HG03175 (cell line): Measurements from ENCODE around the gene RPS15A.

Source experiments
- ATAC-seq: cut with Tn5 transposase; IDR thresholded peaks from one replicate; pipeline ENCODE4 v1.9.1; 2021; ENCODE audit warnings: mild to moderate bottlenecking, moderate library complexity; ENCODE audit not compliant: unreplicated experiment

The RPS15A gene

GRCh38 chr16:18789850-18790706 lies at the start of gene RPS15A:
TSS of gene RPS15A (minus strand) at chr16:18790334. CDS start at chr16:18789113, 1,221 bp downstream.
- ATAC-seq: peak; percentile 89

DNA sequence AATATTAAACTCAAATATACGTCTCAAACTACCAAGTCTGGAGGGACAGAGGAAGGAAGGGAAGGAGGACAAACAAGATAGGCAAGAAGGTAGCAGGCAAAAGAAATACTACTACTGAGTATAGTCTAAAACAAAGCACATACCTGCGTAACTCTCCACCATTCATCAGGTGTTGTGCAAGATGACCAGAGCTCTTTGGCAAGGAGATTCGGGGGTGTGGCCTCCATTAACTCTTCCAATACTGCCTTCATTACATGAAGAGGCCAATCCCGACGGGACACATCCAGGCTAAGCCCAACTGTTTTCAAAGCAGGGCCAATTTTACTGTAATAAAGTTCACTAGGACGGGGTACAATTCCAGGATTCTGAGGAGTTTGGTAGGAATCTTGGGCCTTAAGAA lies 49.4 kb upstream of the RPS15A start:
- no peak for ATAC-seq

GRCh38 chr16:18836702-18837101 lies 46.6 kb upstream of the RPS15A start:
- no peak for ATAC-seq

DNA sequence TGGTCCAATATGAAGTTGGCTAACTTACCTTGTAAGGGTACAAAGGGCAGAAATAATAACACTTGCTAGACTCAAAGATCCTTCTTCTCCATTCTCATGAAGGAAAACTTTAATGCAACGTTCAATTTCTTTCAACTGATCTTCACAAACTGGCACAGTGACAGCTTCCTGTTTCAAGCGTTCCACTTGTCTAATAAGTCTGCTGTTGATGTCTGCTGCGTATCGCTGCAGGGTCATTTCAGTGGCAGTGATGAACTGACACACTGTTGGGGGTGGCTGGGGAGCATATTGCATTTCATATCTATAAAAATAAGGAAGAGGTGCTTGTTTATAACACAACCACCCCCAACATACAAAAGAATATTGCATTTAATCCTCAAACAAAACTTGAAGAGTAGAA lies 44.7 kb upstream of the RPS15A start:
- ATAC-seq: no peak

- no peak for ATAC-seq
These were observed 43.8 kb upstream of the RPS15A start for GRCh38 chr16:18833707-18834505.

GRCh38 chr16:18832613-18833012 lies 42.5 kb upstream of the RPS15A start:
- no peak for ATAC-seq

GRCh38 chr16:18832006-18832405 lies 41.9 kb upstream of the RPS15A start:
- ATAC-seq: no peak

DNA sequence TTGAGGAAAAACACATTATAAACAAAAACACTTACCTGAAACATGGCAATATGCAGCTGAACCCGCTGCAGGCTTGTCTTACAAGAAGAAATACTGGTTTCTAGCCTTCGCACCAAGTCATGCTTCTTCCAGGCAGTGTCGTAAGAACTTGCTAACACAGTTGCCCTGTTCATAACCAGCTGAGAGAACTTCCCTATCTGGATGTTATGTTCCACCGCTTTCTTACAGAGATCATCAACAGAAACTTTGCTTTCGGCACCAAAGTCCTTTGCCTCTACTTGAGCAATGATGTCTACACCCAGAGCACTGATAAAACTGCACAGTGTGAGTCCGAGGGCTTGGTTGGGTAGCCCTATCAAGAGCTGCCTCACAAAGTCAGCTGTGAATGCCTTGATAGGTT lies 39.1 kb upstream of the RPS15A start:
- ATAC-seq: no peak

GRCh38 chr16:18827890-18828289 lies 37.8 kb upstream of the RPS15A start:
- ATAC-seq: no peak

- no peak for ATAC-seq
These were observed 26.2 kb upstream of the RPS15A start for GRCh38 chr16:18816286-18816685.

GRCh38 chr16:18811925-18812324 lies 21.8 kb upstream of the RPS15A start:
- no peak for ATAC-seq

DNA sequence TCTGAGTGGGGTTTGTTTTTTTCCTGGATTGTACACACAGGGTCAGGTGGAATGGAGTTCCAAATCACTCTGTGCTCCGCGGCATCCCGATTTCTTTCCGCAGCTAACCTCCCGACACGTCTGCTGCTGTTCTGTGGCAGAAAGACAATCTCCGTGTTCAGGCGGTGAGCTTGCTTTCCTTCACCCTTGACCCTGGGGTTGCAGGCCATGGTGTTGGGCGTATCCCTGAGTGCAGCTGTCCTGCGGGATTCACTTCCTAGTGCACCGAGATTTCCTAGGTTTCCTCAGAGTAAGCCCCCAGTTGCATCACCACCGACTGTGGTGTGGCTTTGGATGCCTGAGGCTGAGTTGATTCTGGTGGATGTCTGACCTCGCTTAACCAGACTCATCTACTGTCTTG lies 19.0 kb upstream of the RPS15A start:
- no peak for ATAC-seq

- ATAC-seq: no peak
These were observed 15.2 kb upstream of the RPS15A start for GRCh38 chr16:18805257-18805773.

GRCh38 chr16:18804540-18804939 lies 14.4 kb upstream of the RPS15A start:
- no peak for ATAC-seq

GRCh38 chr16:18803569-18804462 lies 13.7 kb upstream of the RPS15A start:
- no peak for ATAC-seq

- ATAC-seq: no peak
These were observed 12.7 kb upstream of the RPS15A start for GRCh38 chr16:18802767-18803343.

DNA sequence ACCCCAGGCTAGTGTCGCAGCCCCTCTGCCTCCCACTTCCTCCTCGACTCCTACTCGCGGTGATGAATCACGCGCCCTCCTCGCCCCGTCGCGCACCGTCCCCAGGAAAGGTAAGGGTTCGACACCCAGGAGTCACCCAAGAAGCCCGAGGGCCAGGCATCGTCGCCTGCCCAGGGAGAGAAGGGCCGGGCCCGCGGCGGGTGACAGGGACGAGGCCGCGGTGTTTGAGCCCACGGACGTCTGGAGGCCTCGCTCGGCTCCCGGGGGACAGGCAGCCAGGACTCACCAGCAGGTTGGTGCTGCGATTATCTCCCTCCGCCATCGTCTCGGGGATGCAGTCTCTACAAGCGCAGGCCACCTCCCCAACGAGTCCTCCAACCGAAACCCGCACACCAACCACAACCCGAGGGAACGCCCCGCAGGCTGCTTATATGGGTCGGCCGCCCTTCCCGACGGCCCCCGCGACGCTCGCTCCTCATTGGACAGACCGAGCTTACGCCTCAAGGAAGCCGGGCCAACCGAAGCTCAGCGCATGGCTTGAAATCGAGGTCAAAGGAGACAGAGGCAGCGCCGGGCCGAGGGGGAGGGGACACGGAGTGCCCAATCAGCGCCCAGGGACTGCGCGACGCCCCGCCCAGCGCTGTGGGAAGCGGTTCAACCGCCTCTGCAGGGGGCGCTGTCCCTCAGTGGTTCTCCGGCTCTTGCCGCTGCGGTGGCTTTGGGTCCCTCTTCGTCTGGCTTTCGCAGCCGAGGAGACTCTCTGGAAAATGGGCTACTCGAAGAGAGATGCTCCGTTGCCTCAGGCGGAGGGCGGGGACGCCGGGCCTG lies 11.2 kb upstream of the RPS15A start, which contains the start of gene ARL6IP1:
TSS of gene ARL6IP1 (minus strand) at position 405 of the 828 bp plus-strand sequence. CDS start at position 322, 83 bp downstream.
- ATAC-seq: peak; percentile 94

GRCh38 chr16:18800775-18801144 lies 10.6 kb upstream of the RPS15A start:
- ATAC-seq: no peak

DNA sequence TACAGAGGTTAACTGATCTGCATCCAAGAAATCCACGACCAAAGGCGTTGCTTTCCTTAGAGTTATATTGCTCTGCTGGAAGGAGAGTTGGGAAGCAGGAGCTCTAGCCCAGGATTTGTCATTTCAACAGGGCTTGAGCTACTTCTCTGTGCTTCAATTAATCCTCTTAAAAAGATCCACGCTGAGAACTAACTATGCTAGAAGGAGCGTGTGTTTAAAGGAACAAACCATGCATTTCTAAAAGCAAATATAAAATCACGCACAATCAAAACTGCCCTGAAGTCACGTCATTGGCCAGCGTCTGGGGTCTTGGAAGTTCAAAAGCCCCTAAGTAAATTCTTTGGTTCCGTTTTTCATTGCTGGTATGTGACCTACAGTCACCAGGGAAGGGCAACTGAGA lies 10.2 kb upstream of the RPS15A start:
- no peak for ATAC-seq
